Progenitor cell of endocrine pancreas (in vitro differentiated cells): ENCODE data around the gene ST3GAL2. TPM values are rescaled to one million over a fixed set of nuclear protein-coding genes. Genes with fewer than 3 reads are reported as not detected.
"Not testable (repeated sequence)": the region's sequence is repeated elsewhere in the genome, so short reads cannot be mapped to it uniquely, and the experiment has no call there.

Experiments used
- DNase-seq: peaks from one replicate; pipeline ENCODE4 v3.0.0; 2021; ENCODE audit warnings: low spot score; ENCODE audit not compliant: unreplicated experiment
- H3K27ac Mint-ChIP-seq: 2 replicates; pipeline ENCODE4 v1.8.0; 2021; ENCODE audit warnings: mild to moderate bottlenecking, moderate library complexity, mixed read lengths
- H3K27me3 Mint-ChIP-seq: 2 replicates; pipeline ENCODE4 v1.8.0; 2021; ENCODE audit warnings: mixed read lengths
- H3K36me3 Mint-ChIP-seq: 2 replicates; pipeline ENCODE4 v1.8.0; 2022; ENCODE audit warnings: mixed read lengths; ENCODE audit not compliant: insufficient read depth
- H3K4me1 Mint-ChIP-seq: 2 replicates; pipeline ENCODE4 v1.8.0; 2021; ENCODE audit warnings: low read depth, mixed read lengths
- H3K4me3 Mint-ChIP-seq: 2 replicates; pipeline ENCODE4 v1.8.0; 2021; ENCODE audit warnings: low read depth, mild to moderate bottlenecking, moderate library complexity, mixed read lengths
- H3K9me3 Mint-ChIP-seq: 2 replicates; pipeline ENCODE4 v1.8.0; 2021; ENCODE audit warnings: low read depth, mixed read lengths
- total RNA-seq: library from RNA; stranded (reverse); gene quantifications from 2 replicates; pipeline ENCODE4 v1.2.1, GENCODE V29; 2021
- TF ChIP-seq, protein P1 (sequence below): fragments of 200-600 bp; sonication (generic); IDR thresholded peaks from one replicate; pipeline ENCODE4 v1.5.0; 2021; ENCODE audit warnings: antibody characterized with exemption, mild to moderate bottlenecking; ENCODE audit not compliant: unreplicated experiment

ST3GAL2 gene
- total RNA-seq, 1 donor from 2014 or later, result 37.8 TPM

- Mint-ChIP-seq H3K4me1 (no peaks in the 10 kb centered on the region), H3K27me3 (no peaks in the 10 kb centered on the region), H3K36me3 (peaks cover 6% of the 10 kb centered on the region), H3K27ac (no peak overlapping the region), H3K9me3 (no peaks in the 10 kb centered on the region), H3K4me3 (no peak overlapping the region)
- TF ChIP-seq, protein P1, sequence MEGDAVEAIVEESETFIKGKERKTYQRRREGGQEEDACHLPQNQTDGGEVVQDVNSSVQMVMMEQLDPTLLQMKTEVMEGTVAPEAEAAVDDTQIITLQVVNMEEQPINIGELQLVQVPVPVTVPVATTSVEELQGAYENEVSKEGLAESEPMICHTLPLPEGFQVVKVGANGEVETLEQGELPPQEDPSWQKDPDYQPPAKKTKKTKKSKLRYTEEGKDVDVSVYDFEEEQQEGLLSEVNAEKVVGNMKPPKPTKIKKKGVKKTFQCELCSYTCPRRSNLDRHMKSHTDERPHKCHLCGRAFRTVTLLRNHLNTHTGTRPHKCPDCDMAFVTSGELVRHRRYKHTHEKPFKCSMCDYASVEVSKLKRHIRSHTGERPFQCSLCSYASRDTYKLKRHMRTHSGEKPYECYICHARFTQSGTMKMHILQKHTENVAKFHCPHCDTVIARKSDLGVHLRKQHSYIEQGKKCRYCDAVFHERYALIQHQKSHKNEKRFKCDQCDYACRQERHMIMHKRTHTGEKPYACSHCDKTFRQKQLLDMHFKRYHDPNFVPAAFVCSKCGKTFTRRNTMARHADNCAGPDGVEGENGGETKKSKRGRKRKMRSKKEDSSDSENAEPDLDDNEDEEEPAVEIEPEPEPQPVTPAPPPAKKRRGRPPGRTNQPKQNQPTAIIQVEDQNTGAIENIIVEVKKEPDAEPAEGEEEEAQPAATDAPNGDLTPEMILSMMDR, result no peak
- no peak for DNase-seq
These were observed 47.5 kb downstream of the ST3GAL2 start for GRCh38 chr16:70391446-70391845.

DNA sequence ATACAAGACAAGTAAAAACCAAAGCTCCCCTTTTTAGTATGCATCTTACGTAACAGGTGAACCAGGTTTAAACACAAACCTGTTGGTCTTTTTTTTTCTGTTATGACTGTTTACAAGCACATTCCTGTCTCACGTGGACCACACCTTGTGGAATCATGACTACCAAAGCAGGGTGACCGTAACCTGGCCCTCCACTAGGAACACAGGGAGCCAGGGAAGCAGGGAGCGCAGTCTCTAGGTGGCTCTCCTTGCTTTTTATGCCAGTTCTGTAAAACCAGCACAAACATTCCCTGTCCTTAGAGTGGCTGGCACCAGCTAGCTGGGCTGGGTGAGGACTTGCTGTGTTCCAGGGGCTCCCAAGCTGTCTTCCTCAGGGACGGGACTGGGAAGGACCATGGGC, 48.1 kb downstream of the ST3GAL2 start:
- H3K4me1 Mint-ChIP-seq, result no peaks in the 10 kb centered on the region
- DNase-seq, result no peak
- H3K4me3 Mint-ChIP-seq, result no peak overlapping the region
- no peak overlapping the region for H3K27ac Mint-ChIP-seq
- TF ChIP-seq, protein P1, result no peak
- H3K9me3 Mint-ChIP-seq, result no peaks in the 10 kb centered on the region
- no peaks in the 10 kb centered on the region for H3K27me3 Mint-ChIP-seq
- peaks cover 6% of the 10 kb centered on the region for H3K36me3 Mint-ChIP-seq

DNA sequence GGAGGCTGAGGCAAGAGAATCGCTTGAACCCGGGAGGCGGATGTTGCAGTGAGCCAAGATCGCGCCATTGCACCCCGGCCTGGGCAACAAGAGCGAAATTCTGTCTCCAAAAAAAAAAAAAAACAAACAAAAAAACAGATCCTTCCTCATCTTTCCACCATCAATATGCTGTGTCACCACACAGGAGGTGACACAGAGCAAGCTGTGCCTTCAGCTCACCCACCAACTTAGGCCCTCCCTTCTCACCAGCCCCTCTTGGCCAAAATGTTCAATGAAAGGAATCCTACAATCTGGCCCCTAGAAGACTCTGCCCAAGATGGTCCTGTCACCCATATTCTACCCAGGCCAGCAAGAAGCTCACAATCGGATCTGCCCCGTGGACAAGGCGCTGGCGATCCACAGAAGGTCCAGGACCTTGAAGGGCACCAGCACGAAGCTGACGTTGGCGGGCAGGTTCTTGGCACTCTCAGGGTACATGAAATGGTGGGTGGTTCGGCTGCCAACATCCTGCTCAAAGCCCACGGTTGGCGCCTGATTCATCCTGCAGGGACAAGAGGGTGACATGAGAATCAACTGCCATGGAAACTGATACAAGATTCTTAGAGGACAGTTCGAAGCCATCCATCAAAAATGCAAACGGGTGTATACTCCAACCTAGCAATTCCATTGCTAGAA, 50.8 kb downstream of the ST3GAL2 start:
- Mint-ChIP-seq H3K4me3 (no peak overlapping the region), H3K27ac (no peak overlapping the region), H3K4me1 (no peaks in the 10 kb centered on the region), H3K27me3 (no peaks in the 10 kb centered on the region), H3K36me3 (peaks cover 13% of the 10 kb centered on the region), H3K9me3 (no peaks in the 10 kb centered on the region)
- TF ChIP-seq, protein P1, result no peak
- no peak for DNase-seq

- not testable (repeated sequence) for H3K4me1 Mint-ChIP-seq, H3K9me3 Mint-ChIP-seq, H3K27me3 Mint-ChIP-seq, H3K4me3 Mint-ChIP-seq, H3K27ac Mint-ChIP-seq, DNase-seq
- peaks cover 14% of the 10 kb centered on the region for H3K36me3 Mint-ChIP-seq
These were observed 52.5 kb downstream of the ST3GAL2 start for GRCh38 chr16:70386289-70386986.

DNA sequence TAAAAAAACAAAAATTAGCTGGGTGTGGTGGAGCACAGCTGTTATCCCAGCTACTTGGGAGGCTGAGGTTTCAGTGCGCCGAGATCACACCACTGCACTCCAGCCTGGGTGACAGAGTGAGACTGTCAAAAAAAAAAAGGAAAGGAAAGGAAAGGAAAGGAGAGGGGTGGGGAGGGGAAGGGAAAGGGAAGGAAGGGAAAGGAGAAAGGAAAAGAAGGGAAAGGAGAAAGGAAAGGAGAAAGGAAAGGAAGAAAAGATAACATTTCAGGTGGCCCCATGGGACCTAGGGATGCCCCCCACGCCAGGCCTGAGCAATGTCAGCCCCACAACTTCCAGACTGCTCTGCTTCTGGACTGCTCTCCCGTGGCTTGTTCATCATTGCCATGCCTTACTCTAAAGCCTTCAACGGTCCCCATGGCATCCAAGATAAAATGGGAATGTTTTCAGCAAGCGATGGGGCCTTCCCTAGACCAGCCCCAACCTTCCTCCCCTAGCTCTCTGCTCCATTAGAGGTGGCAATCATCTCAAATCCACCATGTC, 55.4 kb downstream of the ST3GAL2 start:
- DNase-seq, result no peak
- TF ChIP-seq, protein P1, result no peak
- H3K27me3 Mint-ChIP-seq, result no peaks in the 10 kb centered on the region
- H3K4me1 Mint-ChIP-seq, result peaks cover 3% of the 10 kb centered on the region
- H3K4me3 Mint-ChIP-seq, result no peak overlapping the region
- no peak overlapping the region for H3K27ac Mint-ChIP-seq
- peaks cover 13% of the 10 kb centered on the region for H3K36me3 Mint-ChIP-seq
- H3K9me3 Mint-ChIP-seq, result no peaks in the 10 kb centered on the region
